Smooth muscle cell of the umbilical artery (primary cell): ENCODE measurements around the gene NUP50. TPM values are rescaled to one million over a fixed set of nuclear protein-coding genes. Genes with fewer than 3 reads are reported as not detected.

Experiments used
- total RNA-seq: library from RNA; depleted of rRNA; stranded (reverse); fragments of >200 nt; gene quantifications from 2 replicates; pipeline ENCODE4 v1.2.3, GENCODE V29; 2014

NUP50 gene
- 21.4 and 41.3 TPM in 2 replicates for total RNA-seq

GRCh38 chr22:45163451-45164269 is at the start of gene NUP50:
NUP50 (plus strand) TSS chr22:45163925; CDS start chr22:45168178, 4,253 bp downstream.

Other genes with a start within 250 kb of the NUP50 start
- gene PHF21B, start 153.9 kb upstream of the NUP50 start, total RNA-seq: not detected in 2 replicates
- 49.3 and 60.9 TPM in 2 replicates for gene KIAA0930, start 77.0 kb downstream of the NUP50 start, total RNA-seq
- gene UPK3A, start 121.0 kb downstream of the NUP50 start, total RNA-seq: not detected in 2 replicates
- gene FAM118A, start 146.0 kb downstream of the NUP50 start, total RNA-seq: 10.4 and 13.6 TPM in 2 replicates
- gene SMC1B, start 249.7 kb downstream of the NUP50 start, total RNA-seq: not detected in 2 replicates
- gene RIBC2, start 249.8 kb downstream of the NUP50 start, total RNA-seq: 0.30 and 0.78 TPM in 2 replicates